NK-92 treated with Interleukin-12 subunit alpha and Interleukin-12 subunit beta, amount 100 ng/mL, for 24 hours (cell line): ENCODE data around the gene PHACTR4.
"Not testable (repeated sequence)": the region's sequence is repeated elsewhere in the genome, so short reads cannot be mapped to it uniquely, and the experiment has no call there.

ENCODE experiments used
- DNase-seq: peaks from one replicate; lab custom pipeline; 2025; lab: John Stamatoyannopoulos, UW

Gene PHACTR4

DNA sequence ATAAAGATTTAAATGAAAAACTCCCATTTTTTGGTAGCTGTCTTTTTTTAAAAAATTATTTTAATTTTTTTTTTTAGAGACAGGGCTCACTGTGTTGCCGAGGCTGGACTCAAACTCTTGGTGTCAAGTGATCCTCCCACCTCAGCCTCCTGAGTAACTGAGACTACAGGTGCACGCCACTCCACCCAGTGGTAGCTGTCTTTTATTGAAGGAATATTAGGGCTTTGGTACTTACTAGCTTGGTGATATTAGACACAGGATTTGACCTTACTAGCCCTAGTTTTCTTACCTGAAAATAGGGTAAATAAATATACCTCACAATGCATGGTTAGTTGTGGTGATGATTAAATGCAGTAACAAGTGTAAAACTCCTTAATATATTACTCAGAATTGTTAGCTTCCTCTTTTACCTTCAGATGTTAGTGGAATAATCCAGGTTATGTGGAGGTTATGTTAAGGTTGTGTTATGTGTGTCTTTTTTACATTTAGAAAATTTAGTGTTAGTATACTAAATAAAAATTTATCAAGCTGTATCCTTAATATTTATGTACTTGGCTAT, 66.8 kb downstream of the PHACTR4 start:
- DNase-seq: no peak

- DNase-seq: no peak
Observed at GRCh38 chr1:28437264-28437923, 67.9 kb downstream of the PHACTR4 start.

DNA sequence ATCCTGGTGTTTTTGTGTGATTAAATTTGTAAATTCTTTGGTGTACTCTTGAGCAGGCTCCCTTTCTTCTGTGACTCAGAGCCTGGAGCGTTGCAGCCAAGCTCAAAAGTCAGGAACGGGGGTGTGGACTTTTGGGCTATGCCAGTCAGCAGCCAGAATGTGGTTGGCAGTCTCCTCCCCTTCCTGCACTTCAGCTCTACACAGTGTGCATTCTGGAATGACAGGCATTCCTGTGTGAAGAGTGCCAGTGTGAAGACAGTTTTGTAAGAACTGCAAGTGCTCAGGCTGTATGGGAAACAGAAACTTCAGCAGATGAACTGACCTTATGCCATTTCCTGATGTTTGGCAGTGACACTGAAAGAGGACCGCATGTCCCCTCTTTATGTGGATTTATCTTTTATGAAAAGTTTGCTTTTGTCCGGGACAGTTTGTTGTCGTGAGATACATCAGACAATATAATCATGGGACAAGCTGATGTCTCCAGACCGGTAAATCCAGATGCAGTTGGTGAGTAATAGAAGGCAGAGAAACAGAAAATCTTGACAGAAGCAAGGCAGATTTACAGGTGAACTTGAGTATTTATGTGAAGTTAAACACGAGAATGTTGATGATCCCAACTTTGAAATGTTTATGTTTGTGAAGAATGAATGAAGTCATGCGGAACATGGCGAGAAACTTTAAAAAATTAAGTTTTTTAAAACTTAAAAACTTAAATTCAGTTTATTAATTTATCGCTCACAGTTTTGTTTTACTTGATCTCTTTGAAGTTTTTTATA, 68.6 kb downstream of the PHACTR4 start:
- DNase-seq: no peak

- no peak for DNase-seq
Observed at GRCh38 chr1:28439320-28439719, 69.8 kb downstream of the PHACTR4 start.

DNA sequence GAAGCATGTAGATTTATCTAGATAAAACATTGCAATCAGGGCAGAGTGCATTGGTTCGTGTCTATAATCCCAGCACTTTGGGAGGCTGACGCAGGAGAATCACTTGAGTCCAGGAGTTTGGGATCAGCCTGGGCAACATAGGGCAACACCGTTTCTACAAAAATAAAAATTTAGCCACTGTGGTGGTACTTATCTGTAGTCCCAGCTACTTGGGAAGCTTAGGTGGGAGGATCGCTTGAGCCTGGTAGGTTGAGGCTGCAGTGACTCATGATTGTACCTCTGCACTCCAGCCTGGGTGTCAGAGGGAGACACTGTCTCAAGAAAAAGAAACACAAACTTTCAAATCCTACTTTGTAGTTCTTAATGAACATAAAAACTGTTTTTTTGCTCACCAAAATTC, 72.1 kb downstream of the PHACTR4 start:
- no peak for DNase-seq

DNA sequence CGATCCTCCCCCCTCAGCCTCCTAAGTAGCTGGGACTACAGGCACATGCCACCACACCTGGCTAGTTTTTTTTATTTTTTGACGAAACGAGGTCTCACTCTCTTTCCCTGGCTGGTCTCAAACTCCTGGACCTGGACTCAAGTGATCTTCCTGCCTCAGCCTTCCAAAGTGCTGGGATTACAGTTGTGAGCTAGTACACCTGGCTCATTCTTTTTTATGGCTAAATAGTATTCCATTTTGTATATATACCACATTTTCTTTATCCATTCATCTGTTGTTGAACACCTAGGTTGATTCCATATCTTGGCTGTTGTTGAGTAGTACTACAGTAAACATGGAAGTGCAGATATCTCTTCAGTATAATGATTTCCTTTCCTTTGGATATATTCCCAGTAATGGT, 74.0 kb downstream of the PHACTR4 start:
- DNase-seq: no peak

GRCh38 chr1:28447679-28448078, 78.1 kb downstream of the PHACTR4 start:
- DNase-seq: no peak

DNA sequence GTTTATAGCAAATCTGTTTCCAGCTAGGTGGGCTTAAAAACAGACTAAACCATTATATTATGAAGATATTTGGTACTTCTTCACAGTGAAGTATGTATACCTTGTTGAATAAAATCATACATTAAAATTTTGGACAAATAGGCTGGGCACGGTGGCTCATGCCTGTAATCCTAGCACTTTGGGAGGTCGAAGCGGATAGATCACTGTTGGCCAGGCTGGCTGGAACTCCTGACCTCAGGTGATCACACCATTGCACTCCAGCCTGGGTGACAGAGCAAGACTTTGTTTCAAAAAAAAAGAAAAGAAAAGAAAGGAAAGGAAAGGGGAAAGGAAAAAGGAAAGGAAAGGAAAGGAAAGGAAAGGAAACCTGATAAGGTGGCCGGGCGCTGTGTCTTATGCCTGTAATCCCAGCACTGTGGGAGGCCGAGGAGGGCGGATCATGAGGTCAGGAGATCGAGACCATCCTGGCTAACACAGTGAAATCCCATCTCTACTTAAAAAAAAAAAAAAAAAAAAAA, 78.6 kb downstream of the PHACTR4 start:
- DNase-seq: not testable (repeated sequence)

GRCh38 chr1:28449904-28450303, 80.4 kb downstream of the PHACTR4 start:
- no peak for DNase-seq

GRCh38 chr1:28450561-28450960, 81.0 kb downstream of the PHACTR4 start:
- DNase-seq: no peak

- DNase-seq: no peak
Observed at GRCh38 chr1:28451011-28451410, 81.5 kb downstream of the PHACTR4 start.

DNA sequence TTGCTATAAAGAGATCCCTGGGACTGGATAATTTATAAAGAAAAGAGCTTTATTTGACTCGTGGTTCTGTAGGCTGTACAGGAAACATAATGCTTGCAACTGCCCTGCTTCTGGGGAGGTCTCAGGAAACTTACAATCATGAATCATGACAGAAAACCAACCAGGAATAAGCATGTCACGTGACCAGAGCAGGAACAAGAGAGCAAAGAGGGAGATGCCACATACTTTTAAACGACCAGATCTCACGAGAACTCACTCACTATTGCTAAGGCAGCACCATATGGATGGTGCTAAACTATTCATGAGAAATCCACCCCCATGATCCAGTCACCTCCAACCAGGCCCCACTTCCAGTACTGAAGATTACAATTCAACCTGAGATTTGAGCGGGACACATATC, 86.5 kb downstream of the PHACTR4 start:
- DNase-seq: no peak

DNA sequence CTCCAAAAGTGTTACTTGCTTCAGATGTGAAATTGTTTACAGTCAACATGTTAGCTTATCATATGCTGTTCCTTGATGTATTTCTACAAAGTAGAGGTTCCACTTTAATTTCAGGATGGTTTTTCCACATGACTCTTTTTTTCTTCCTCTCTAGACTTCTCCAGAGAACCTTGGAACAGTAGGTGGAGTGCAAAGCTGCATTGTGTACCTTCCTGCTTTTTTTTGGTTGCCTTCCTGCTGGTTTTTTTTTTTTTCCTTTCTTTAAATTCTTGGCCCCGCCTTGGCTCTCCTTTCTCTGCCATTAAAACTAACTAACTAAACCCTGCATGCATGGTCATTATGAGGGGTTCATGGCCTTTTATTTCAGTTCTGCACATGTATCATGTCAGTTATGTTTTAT, 88.1 kb downstream of the PHACTR4 start:
- DNase-seq: no peak

DNA sequence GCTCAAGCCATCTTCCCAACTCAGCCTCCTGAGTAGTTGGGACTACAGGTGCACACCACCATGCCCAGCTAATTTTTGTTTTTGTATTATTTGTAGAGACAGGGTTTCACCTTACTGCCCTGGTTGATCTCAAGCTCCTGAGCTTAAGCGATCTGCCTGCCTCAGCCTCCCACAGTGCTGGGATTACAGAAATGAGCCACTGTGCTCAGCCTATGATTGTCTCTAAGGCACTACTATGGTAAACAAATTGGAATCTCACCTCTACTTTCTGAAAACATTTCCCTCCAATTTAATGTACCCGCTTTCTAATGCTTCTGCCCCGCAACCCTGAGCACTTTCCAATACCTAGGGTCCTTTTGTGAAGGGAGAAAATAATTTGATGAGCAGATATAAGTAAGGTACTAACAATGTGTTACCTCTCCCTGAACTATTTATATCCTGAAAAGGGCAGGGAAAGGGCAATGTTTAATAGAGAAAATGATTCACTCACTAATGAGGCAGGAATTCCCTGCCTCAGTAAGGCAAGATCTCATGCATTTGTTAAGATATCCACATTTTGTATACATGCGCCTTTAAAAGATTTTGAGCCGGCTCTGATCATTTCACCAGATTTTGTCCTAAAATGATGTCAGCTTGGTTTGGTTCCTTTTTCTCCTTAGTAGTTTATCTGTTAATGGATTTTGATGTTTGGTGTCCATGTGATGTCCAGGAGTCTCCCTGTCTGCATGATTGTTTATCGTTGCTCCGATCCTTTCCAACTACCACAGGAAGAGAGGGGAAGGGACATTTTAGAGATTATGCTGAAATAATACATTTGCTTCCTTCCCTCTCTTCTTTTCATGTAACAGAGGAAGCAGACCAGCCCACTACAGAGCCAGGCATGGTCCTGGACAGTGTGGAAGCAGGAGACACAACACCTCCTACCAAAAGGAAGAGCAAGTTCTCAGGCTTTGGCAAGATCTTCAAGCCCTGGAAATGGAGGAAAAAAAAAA, 89.0 kb downstream of the PHACTR4 start:
- no peak for DNase-seq

DNA sequence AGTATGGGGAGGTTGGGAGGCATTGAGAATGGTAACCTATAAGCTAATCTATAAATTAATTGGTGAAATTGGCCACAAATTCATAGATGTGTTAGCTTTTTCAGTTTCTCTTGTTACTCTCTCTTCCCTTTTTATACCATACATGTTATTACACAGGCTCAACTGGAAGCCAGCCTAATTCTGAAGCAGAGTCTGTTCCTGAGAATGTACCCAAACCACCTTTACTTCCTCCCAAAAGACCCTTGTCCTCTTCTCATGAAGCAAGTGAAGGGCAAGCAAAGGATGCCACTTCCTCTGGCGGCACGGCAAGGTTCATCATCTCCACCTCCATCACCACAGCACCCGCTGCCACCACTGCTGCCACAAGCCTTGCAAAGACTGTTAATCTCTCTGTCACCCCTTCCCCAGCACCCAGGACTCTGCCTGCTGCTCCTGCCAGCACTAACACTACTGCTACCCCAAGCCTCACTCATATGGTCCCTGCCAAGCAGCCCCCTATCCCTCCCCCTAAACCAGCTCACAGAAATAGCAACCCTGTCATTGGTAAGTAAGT, 96.8 kb downstream of the PHACTR4 start:
- DNase-seq: no peak

DNA sequence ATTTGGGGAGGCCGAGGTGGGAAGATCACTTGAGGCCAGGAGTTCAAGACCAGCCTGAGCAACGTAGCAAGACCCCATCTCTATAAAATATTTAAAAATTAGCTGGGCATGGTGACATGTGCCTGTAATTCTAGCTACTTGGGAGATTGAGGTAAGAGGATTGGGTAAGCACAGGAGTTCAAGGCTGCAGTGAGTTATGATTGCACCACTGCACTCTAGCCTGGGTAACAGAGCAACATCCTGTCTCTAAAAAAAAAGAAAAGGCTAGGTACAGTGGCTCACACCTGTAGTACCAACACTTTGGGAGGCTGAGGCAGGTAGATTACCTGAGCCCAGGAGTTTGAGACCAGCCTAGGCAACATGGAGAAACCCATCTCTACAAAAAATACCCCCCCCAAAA, 100.6 kb downstream of the PHACTR4 start:
- no peak for DNase-seq

- DNase-seq: not testable (repeated sequence)
Observed at GRCh38 chr1:28479497-28479896, 110.0 kb downstream of the PHACTR4 start.

DNA sequence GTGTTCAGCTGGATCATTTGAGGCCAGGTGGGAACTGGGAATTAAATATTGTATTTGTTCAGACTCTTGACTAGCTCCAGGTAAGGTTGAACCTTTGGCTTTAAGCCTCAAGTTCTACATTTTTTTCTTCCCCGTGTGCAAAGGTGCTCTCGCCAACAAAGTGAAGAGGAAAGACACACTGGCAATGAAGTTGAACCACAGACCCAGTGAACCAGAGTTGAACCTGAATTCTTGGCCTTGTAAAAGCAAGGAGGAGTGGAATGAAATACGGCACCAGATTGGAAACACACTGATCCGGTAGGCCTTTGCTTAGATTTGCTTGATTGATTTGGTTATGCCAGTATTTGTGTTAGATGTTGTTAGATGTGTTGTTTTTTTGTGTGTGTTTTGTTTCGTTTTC, 110.8 kb downstream of the PHACTR4 start:
- no peak for DNase-seq

- DNase-seq: no peak
Observed at GRCh38 chr1:28482138-28482537, 112.6 kb downstream of the PHACTR4 start.

DNA sequence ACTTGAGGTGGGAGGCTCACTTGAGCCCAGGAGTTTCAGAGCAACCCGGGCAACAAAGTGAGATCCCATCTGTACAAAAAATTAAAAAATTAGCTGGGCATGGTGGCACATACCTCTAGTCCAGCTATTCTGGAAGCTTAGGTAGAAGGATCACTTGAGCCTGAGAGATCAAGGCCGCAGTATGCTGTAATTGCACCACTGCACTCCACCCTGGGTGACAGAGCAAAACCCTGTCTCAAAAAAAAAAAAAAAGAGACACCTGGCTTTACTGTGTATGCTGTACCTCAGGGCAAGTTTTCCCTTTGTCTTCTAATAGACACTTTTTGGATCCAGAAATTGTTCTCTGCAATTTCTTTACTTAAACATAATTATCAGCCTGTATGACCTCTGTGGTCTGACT, 113.2 kb downstream of the PHACTR4 start:
- no peak for DNase-seq

- DNase-seq: no peak
Observed at GRCh38 chr1:28494737-28495136, 125.2 kb downstream of the PHACTR4 start.

DNA sequence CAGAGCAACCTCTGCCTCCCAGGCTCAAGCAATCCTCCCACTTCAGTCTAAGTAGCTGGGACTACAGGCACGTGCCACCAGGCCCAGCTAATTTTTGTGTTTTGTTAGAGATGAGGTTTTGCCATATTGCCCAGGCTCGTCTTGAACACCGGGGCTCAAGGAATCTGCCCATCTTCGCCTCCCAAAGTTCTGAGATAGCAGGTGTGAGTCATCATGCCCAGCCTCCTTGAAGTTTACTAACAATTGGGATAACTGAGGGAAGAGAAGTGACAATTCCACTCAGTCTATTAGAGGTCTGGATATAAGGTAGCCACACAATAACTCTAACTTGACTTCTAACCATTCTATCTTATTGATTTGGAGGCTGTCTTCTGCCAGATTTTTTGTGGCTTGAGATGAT, 130.0 kb downstream of the PHACTR4 start:
- no peak for DNase-seq
